GM06990 (cell line): ENCODE results near the gene RAB20.
"Not testable (repeated sequence)": the region's sequence is repeated elsewhere in the genome, so short reads cannot be mapped to it uniquely, and the experiment has no call there.

Experiments used
- DNase-seq: peaks from one replicate; pipeline ENCODE4 v3.0.0-alpha.2; 2011; ENCODE audit not compliant: insufficient read length; ENCODE audit errors: extremely low read depth
- H3K27me3 ChIP-seq: replicated peaks from 2 replicates; pipeline ENCODE4 v1.6.0; 2011; ENCODE audit warnings: low read length; ENCODE audit not compliant: control insufficient read depth, insufficient read depth
- H3K36me3 ChIP-seq: 2 replicates; pipeline ENCODE4 v1.5.1; 2011; ENCODE audit warnings: low read length; ENCODE audit not compliant: control insufficient read depth, insufficient read depth
- H3K4me3 ChIP-seq: replicated peaks from 2 replicates; pipeline ENCODE4 v1.5.1; 2011; ENCODE audit warnings: low read depth, mild to moderate bottlenecking, control low read depth, low read length
- TF ChIP-seq, protein P1 (sequence below): IDR thresholded peaks from 2 replicates; pipeline ENCODE4 v1.5.1; 2011; ENCODE audit warnings: low read length, control low read depth, mild to moderate bottlenecking, inconsistent platforms; ENCODE audit not compliant: insufficient read depth, poor library complexity, severe bottlenecking

Gene RAB20

GRCh38 chr13:110572778-110573118, 11.2 kb upstream of the RAB20 start:
- no peak for DNase-seq
- H3K36me3 ChIP-seq: no peaks in the 10 kb centered on the region
- H3K27me3 ChIP-seq: no peaks in the 10 kb centered on the region; the same call in 1 of the 2 replicates
- TF ChIP-seq, protein P1, sequence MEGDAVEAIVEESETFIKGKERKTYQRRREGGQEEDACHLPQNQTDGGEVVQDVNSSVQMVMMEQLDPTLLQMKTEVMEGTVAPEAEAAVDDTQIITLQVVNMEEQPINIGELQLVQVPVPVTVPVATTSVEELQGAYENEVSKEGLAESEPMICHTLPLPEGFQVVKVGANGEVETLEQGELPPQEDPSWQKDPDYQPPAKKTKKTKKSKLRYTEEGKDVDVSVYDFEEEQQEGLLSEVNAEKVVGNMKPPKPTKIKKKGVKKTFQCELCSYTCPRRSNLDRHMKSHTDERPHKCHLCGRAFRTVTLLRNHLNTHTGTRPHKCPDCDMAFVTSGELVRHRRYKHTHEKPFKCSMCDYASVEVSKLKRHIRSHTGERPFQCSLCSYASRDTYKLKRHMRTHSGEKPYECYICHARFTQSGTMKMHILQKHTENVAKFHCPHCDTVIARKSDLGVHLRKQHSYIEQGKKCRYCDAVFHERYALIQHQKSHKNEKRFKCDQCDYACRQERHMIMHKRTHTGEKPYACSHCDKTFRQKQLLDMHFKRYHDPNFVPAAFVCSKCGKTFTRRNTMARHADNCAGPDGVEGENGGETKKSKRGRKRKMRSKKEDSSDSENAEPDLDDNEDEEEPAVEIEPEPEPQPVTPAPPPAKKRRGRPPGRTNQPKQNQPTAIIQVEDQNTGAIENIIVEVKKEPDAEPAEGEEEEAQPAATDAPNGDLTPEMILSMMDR: no peak
- H3K4me3 ChIP-seq: no peak overlapping the region

- no peak for DNase-seq
- Histone ChIP-seq H3K4me3 (no peak overlapping the region), H3K36me3 (no peaks in the 10 kb centered on the region), H3K27me3 (no peaks in the 10 kb centered on the region; the same call in 1 of the 2 replicates)
- TF ChIP-seq, protein P1: no peak
These were observed 10.6 kb upstream of the RAB20 start for GRCh38 chr13:110571896-110572777.

DNA sequence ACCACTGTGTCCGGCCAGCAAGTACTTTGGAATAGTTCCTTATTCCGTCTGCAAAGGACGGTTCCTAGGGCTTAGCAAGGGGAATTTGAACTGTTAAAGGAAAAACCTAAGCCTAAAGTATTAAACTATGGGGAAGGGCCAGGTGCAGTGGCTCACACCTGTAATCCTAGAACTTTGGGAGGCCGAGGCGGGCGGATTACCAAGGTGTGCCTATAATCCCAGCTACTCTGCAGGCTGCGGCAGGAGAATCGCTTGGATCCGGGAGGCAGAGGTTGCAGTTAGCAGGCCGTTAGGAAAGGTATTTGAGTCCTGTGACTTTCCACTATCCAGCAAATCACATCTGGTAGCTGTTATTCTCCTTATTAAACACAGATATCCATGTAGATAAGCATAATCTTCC, 9.4 kb upstream of the RAB20 start:
- Histone ChIP-seq H3K4me3 (no peak overlapping the region), H3K36me3 (no peaks in the 10 kb centered on the region), H3K27me3 (no peaks in the 10 kb centered on the region; the same call in 1 of the 2 replicates)
- DNase-seq: no peak
- TF ChIP-seq, protein P1: no peak

DNA sequence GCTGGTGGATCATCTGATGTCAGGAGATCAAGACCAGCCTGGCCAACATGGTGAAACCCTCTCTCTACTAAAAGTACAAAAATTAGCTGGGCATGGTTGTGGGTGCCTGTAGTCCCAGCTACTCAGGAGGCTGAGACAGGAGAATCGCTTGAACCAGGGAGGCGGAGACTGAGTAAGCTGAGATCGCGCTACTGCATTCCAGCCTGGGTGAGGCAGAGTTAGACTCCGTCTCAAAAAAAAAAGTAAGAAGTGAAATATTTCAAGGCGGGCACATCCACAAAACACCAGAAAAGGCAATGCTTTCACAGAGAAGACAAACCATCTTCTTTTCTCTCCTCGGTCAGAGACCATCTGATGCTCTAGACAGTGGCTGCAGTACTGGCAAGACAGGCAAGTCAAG, 8.4 kb upstream of the RAB20 start:
- H3K27me3 ChIP-seq: not testable (repeated sequence)

GRCh38 chr13:110568612-110569011, 7.1 kb upstream of the RAB20 start:
- Histone ChIP-seq H3K27me3 (no peaks in the 10 kb centered on the region; the same call in none of the 2 replicates), H3K36me3 (no peaks in the 10 kb centered on the region), H3K4me3 (no peak overlapping the region)
- no peak for DNase-seq
- TF ChIP-seq, protein P1: no peak

More for the DNA sequence above, 8.4 kb upstream of the RAB20 start:
- not testable (repeated sequence) for DNase-seq, H3K4me3 ChIP-seq, H3K36me3 ChIP-seq

- Histone ChIP-seq H3K27me3 (no peaks in the 10 kb centered on the region; the same call in 1 of the 2 replicates), H3K4me3 (no peak overlapping the region), H3K36me3 (no peaks in the 10 kb centered on the region)
- TF ChIP-seq, protein P1: no peak
- no peak for DNase-seq
These were observed 4.6 kb upstream of the RAB20 start for GRCh38 chr13:110566171-110566570.
